Urothelium cell line (cell line): ENCODE measurements around the gene LRGUK.
A peak's percentile ranks its signal among the peaks of the same experiment; 100 is the strongest.
"Not testable (repeated sequence)": the region's sequence is repeated elsewhere in the genome, so short reads cannot be mapped to it uniquely, and the experiment has no call there.

Source experiments
- DNase-seq: peaks from one replicate; pipeline ENCODE4 v3.0.0; 2011; ENCODE audit warnings: low spot score, mixed read lengths
- FAIRE-seq: peaks from 2 replicates; lab custom pipeline; 2011; peaks lifted over from hg19 to GRCh38; lab: Jason Lieb, UNC

Gene LRGUK

GRCh38 chr7:134220236-134220635 is 93.1 kb downstream of the LRGUK start:
- DNase-seq, result no peak
- FAIRE-seq, result no peak

- DNase-seq, result not testable (repeated sequence)
- FAIRE-seq, result peak; percentile 20
These were observed 104.2 kb downstream of the LRGUK start for GRCh38 chr7:134231296-134231695.

GRCh38 chr7:134234216-134234615 is 107.1 kb downstream of the LRGUK start:
- FAIRE-seq (no peak), DNase-seq (no peak)

- FAIRE-seq (no peak), DNase-seq (no peak)
These were observed 118.1 kb downstream of the LRGUK start for GRCh38 chr7:134245253-134245652.

GRCh38 chr7:134246347-134246746 is 119.2 kb downstream of the LRGUK start:
- FAIRE-seq, result no peak
- no peak for DNase-seq

GRCh38 chr7:134246761-134247160 is 119.6 kb downstream of the LRGUK start:
- FAIRE-seq (no peak), DNase-seq (no peak)

- no peak for DNase-seq
- FAIRE-seq, result no peak
These were observed 121.1 kb downstream of the LRGUK start for GRCh38 chr7:134248196-134248595.

GRCh38 chr7:134254311-134254710 is 127.2 kb downstream of the LRGUK start:
- FAIRE-seq (no peak), DNase-seq (no peak)

GRCh38 chr7:134255814-134256213 is 128.7 kb downstream of the LRGUK start:
- DNase-seq (no peak), FAIRE-seq (no peak)

GRCh38 chr7:134262322-134262721 is 135.2 kb downstream of the LRGUK start:
- no peak for DNase-seq
- no peak for FAIRE-seq

GRCh38 chr7:134276951-134277350 is 149.8 kb downstream of the LRGUK start:
- DNase-seq, result no peak
- no peak for FAIRE-seq

GRCh38 chr7:134278502-134279153 is 151.5 kb downstream of the LRGUK start:
- FAIRE-seq, result no peak
- DNase-seq, result no peak

- DNase-seq (no peak), FAIRE-seq (no peak)
These were observed 152.2 kb downstream of the LRGUK start for GRCh38 chr7:134279336-134279735.

GRCh38 chr7:134279898-134280297 is 152.8 kb downstream of the LRGUK start:
- FAIRE-seq, result no peak

GRCh38 chr7:134280508-134280907 is 153.4 kb downstream of the LRGUK start:
- DNase-seq (no peak), FAIRE-seq (no peak)

More at GRCh38 chr7:134279898-134280297, 152.8 kb downstream of the LRGUK start:
- DNase-seq, result no peak

GRCh38 chr7:134284011-134284410 is 156.9 kb downstream of the LRGUK start:
- no peak for FAIRE-seq
- DNase-seq, result no peak

- FAIRE-seq (no peak), DNase-seq (no peak)
These were observed 157.8 kb downstream of the LRGUK start for GRCh38 chr7:134284952-134285351.

- FAIRE-seq, result no peak
- no peak for DNase-seq
These were observed 160.9 kb downstream of the LRGUK start for GRCh38 chr7:134287916-134288659.

GRCh38 chr7:134289423-134289822 is 162.3 kb downstream of the LRGUK start:
- no peak for FAIRE-seq

GRCh38 chr7:134289841-134290240 is 162.7 kb downstream of the LRGUK start:
- DNase-seq (no peak), FAIRE-seq (no peak)

More at GRCh38 chr7:134289423-134289822, 162.3 kb downstream of the LRGUK start:
- no peak for DNase-seq

GRCh38 chr7:134290286-134290685 is 163.1 kb downstream of the LRGUK start:
- DNase-seq (no peak), FAIRE-seq (no peak)

- DNase-seq, result no peak
- no peak for FAIRE-seq
These were observed 166.0 kb downstream of the LRGUK start for GRCh38 chr7:134293002-134293740.
